HG03378 (cell line): ENCODE data around the gene EIF4A3.
"Not testable (repeated sequence)": the region's sequence is repeated elsewhere in the genome, so short reads cannot be mapped to it uniquely, and the experiment has no call there.

Experiments used
- ATAC-seq: cut with Tn5 transposase; IDR thresholded peaks from one replicate; pipeline ENCODE4 v1.9.1; 2021; ENCODE audit warnings: mild to moderate bottlenecking, moderate library complexity; ENCODE audit not compliant: unreplicated experiment

The EIF4A3 gene

GRCh38 chr17:80101946-80102663, 44.8 kb downstream of the EIF4A3 start:
- no peak for ATAC-seq

GRCh38 chr17:80101011-80101945, 45.6 kb downstream of the EIF4A3 start, which contains the start of gene GAA:
TSS of gene GAA (plus strand) at chr17:80101581. CDS start at chr17:80104587, 3,006 bp downstream.
- no peak for ATAC-seq

- ATAC-seq, result no peak
Measured at GRCh38 chr17:80100035-80100323, 46.9 kb downstream of the EIF4A3 start.

GRCh38 chr17:80099291-80100034, 47.5 kb downstream of the EIF4A3 start:
- no peak for ATAC-seq

GRCh38 chr17:80097844-80098691, 48.9 kb downstream of the EIF4A3 start:
- ATAC-seq, result no peak

- ATAC-seq, result no peak
Measured at GRCh38 chr17:80097127-80097621, 49.8 kb downstream of the EIF4A3 start.

GRCh38 chr17:80096561-80097021, 50.3 kb downstream of the EIF4A3 start:
- no peak for ATAC-seq

- ATAC-seq, result no peak
Measured at GRCh38 chr17:80095844-80096475, 51.0 kb downstream of the EIF4A3 start.

GRCh38 chr17:80095038-80095843, 51.7 kb downstream of the EIF4A3 start:
- ATAC-seq, result no peak

GRCh38 chr17:80092959-80093358, 54.0 kb downstream of the EIF4A3 start:
- ATAC-seq, result no peak

GRCh38 chr17:80091376-80091775, 55.6 kb downstream of the EIF4A3 start:
- no peak for ATAC-seq

- not testable (repeated sequence) for ATAC-seq
Measured at GRCh38 chr17:80090164-80090563, 56.8 kb downstream of the EIF4A3 start.

- no peak for ATAC-seq
Measured at GRCh38 chr17:80089762-80090161, 57.2 kb downstream of the EIF4A3 start.

- ATAC-seq, result no peak
Measured at GRCh38 chr17:80087346-80088265, 59.3 kb downstream of the EIF4A3 start.

- ATAC-seq, result no peak
Measured at GRCh38 chr17:80086616-80087015, 60.3 kb downstream of the EIF4A3 start.

- no peak for ATAC-seq
Measured at GRCh38 chr17:80086081-80086480, 60.8 kb downstream of the EIF4A3 start.

- ATAC-seq, result no peak
Measured at GRCh38 chr17:80084773-80085172, 62.2 kb downstream of the EIF4A3 start.
